Measurements from ENCODE around the gene TMEM190.
"Not testable (repeated sequence)": the region's sequence is repeated elsewhere in the genome, so short reads cannot be mapped to it uniquely, and the experiment has no call there.

TMEM190 gene

DNA sequence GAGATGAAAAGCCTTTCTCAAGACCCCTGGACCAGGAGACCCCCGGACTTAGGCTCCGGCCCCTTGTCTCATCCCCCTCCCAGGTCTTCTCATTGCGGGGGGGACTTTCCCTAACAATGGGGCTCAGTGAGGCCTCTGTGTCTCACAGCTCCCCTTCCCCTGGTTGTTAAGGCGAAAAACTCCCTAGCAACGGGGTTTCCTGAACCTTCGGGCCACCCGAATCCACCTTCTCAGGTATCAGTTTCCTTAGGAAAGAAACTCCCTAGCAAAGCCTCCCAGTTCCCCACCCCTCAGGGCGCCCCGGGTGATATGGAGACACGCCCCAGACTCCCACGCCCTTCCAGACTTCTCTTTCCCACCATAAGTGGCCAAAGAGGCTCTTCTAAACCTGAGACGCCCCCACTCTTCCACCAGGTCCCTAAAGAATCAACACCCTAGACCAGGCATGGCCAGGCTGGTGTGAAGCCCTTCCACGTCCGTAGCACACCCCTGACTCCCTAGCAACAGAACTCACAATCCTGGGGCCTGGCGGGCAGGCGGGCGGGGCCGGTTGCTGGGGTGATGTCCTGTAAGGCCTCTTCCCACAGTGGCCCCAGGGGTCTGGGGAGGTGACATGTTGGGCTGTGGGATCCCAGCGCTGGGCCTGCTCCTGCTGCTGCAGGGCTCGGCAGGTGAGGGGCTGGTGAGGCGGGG is at the start of gene TMEM190:
Gene TMEM190 (plus strand): TSS at position 586 of the 693 bp plus-strand sequence. CDS start 28 bp downstream, at position 614.
- DNase-seq (ENCODE audit: low read depth), result no peak

DNA sequence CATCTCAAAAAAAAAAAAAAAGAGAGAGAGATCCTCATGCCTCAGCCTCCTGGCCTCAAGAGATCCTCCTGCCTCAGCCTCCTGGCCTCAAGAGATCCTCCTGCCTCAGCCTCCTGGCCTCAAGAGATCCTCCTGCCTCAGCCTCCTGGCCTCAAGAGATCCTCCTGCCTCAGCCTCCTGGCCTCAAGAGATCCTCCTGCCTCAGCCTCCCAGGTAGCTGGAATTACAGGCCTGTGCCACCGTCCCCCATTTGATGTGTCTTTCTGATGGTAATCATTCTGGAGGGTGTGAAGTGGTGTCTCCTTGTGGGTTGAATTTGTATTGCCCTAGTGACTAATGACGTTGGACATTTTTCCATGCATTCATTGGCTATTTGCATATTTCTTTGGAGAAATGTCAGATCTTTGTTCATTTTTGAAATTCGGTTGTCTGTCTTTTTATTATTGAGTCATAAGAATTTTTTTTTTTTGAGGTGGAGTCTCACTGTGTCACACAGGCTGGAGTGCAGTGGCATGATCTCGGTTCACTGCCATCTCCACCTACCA is 47.8 kb upstream of the TMEM190 start:
- not testable (repeated sequence) for DNase-seq (ENCODE audit: low read depth)

DNA sequence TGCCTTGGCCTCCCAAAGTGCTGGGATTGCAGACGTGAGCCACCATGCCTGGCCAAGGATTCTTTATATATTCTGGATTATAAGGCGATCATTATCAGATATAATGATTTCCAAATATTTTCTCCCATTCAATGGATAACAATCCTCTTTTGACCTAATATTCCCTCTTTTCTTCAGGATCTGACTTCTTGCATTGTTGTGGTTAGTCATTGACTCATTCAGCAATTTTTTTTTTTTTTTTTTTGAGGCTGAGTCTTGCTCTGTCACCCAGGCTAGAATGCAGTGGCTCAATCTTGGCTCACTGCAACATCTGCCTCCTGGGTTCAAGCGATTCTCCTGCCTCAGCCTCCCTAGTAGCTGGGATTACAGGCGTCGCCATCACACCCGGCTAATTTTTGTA is 46.8 kb upstream of the TMEM190 start:
- DNase-seq (ENCODE audit: low read depth), result not testable (repeated sequence)

DNA sequence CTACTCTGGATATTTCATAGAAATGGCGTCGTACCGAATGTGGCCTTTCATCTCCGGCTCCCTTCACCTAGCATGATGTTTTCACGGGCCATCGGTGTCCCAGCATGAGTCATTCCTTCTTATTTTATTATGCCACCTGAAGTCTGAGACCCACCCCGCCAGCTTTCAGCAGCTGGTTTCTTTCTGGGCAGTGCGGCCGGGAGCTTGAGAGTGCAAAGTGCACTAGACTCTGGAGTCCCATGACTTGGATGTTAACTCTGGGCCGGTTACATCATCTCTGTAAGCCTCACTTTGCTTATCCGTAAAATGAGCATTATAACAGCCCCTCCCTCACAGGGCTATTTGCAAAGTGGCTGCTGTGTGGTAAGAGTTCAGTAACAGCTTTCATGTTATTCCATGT is 42.8 kb upstream of the TMEM190 start:
- no peak for DNase-seq (ENCODE audit: low read depth)

GRCh38 chr19:55336101-55336500 is 40.5 kb upstream of the TMEM190 start:
- no peak for DNase-seq (ENCODE audit: low read depth)

DNA sequence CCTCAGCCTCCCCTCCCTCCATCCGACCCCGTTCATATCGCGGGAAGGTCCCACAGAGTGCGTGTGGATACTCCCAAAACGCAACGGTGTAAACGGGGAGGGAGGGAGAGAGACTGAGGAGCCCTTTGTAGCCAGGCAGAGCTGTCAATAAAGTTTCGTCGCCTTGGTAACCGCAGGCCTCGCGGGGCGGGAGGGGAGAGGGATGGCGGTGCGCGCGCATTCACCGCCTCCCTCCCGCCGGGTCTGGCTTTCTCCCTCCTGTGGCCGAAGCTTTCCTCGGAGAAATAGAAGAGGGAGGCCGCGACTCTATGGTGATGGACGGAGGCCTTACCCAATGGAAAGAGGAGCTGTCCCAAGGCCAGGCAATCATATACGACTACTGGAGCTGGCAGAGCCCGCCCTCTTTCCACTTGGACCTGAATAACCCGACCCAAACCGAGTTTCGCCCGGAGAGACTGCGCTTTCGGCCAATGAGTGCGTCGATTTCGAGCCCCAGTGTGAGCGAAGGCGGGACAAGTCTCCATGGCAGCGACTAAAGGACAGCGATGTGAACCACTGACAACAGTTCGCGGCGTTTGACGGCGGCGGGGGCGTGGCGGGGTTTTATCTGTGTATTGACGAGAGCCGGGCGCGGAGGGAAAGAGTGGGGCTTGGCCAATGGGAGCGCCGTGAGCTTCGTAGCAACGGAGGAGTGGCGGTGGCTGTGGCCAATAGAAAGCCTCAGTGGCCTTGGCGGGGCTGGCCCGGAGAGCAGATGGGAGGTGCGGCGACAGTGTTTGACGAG is 37.3 kb upstream of the TMEM190 start, which contains the start of gene KMT5C:
Gene KMT5C (plus strand): TSS at position 772 of the 784 bp plus-strand sequence. CDS start 2,061 bp downstream, outside the sequence.
- DNase-seq (ENCODE audit: low read depth), result peak; percentile 100

GRCh38 chr19:55339889-55340783 is 36.5 kb upstream of the TMEM190 start:
- no peak for DNase-seq (ENCODE audit: low read depth)

GRCh38 chr19:55340784-55341147 is 35.9 kb upstream of the TMEM190 start:
- no peak for DNase-seq (ENCODE audit: low read depth)

DNA sequence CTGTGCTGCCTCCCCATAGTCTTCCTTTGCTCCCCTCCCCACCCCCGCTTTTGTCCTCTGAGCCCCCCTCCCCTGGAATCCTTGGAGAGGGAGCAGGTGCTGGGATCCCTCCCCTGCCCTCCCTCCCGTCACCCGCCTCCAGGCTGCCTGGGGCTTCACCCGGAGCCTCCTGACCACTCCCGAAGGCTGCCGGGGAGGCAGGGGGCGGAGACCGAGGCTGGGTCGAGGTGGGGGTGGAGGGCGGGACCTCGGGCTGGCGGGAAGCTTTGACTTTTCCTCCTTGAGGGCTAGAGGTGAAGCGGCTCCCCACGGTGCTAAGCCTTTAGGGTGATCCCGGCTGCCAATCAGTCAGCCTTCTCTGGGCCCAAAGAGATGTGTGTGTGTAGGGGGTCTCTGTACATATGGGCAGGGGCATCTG is 35.4 kb upstream of the TMEM190 start:
- peak; percentile 37 for DNase-seq (ENCODE audit: low read depth)

DNA sequence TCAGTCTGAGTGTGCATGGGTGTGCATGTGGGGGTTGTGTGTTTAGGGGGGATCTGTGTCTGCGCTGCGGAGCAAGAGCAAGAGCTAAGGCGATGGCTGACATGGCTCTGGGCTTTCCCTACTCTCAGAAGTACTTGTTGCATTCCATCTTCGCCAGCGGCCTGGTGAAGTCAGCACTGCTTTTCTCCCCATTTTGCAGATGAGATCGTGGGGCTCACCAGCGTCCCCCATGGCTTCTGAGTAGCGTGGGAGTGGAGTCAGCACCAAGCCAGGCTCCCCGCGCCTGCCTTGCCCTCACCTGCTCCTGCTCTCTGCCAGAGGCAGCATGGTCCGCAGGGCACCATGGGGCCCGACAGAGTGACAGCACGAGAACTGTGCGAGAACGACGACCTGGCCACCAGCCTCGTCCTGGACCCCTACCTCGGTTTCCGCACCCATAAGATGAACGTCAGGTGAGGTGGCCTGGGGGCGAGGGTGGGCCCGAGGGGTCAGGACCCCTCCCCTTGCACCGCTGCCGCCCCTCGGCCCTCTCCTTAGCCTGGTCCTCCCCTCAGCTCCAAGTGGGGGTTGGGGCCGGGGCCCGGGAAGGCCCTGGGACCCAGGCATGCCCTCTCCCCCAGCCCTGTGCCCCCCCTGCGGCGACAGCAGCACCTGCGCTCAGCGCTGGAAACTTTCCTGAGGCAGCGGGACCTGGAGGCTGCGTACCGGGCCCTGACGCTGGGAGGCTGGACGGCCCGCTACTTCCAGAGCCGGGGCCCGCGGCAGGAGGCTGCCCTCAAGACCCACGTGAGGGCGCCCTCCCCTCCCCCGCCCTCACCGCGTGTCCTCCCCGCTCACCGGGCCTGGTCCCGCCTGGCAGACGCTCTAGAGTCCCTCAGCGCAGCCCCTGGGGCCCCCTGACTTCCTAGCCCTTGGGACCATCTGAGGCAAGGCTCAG is 34.8 kb upstream of the TMEM190 start:
- no peak for DNase-seq (ENCODE audit: low read depth)

DNA sequence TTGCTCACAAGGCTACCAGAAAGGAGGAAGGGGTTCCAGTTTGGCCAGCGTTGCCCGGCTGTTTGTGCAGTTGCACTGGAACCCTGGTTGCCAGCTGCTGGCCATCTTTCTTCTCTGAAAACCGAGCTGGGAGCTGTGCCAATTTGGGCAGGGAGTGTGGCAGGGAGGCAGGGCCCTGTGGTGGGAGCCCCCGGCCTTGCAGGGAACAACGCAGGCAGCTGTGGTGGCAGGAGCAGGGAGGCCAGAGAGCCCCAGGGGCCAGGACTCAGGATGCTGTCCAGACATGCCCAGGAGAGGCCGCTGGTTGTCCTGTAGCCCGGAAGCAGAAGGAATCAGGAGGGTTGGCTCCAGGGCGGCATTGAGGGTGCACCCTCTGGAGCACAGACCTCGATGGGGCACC is 32.2 kb upstream of the TMEM190 start:
- no peak for DNase-seq (ENCODE audit: low read depth)

DNA sequence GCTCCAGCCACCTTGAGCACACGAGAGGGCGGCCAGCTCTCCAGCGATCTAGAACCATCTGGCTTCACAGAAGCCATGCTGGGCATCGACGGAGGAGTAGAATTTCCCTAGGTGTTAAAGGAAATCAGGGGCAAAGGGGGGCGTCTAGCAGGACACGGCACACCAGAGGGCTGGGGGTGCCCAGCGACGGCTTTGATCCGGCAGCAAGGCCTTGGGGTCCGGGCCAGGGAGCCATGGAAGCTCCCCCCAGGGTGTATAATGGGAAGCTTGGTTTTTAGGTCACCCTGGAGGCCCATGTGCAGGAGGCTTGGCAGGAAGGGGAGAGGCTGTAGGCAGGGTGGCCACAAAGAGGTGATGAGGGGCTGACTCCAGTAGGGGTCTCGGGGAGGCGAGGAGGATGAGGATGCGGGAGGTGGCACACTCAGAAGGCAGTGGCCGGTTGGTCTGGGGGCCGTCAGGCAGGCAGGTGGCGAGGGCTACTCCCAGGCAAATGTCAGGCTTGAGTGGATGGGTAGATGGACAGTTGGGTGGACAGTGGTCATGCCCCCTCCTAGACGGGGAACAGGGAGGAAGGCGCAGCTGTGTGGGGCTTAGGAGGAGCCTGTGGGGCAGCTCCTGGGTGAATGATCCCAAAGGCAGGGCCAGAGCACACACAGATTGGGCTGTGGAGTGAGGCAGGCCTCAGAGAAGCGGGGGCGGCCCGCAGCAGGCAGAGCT is 31.4 kb upstream of the TMEM190 start:
- no peak for DNase-seq (ENCODE audit: low read depth)

GRCh38 chr19:55345818-55346724 is 30.6 kb upstream of the TMEM190 start:
- DNase-seq (ENCODE audit: low read depth), result no peak

DNA sequence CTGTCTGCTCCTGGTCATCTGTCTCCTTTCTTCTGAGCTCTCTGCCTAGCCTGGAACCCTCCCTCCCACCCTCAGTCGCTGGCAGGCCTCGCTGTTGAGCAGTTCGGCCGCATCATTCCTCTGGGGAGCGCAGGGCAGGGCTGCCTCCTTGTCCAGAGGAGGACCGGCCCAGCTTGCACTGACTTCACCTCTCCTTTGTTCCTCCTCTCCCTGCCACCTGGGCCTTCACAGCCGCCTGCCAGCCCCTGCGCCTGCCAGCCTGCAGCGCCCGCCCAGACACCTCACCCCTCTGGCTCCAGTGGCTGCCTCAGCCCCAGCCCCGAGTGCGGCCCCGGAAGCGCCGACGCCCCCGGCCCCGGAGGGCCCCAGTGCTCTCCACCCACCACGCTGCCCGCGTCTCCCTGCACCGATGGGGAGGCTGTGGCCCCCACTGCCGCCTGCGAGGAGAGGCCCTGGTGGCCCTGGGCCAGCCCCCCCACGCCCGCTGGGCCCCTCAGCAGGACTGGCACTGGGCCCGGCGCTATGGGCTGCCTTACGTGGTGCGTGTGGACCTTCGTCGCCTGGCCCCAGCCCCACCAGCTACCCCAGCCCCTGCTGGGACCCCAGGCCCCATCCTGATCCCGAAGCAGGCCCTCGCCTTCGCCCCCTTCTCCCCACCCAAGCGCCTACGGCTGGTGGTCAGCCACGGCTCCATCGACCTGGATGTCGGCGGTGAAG is 29.7 kb upstream of the TMEM190 start:
- DNase-seq (ENCODE audit: low read depth), result no peak

DNA sequence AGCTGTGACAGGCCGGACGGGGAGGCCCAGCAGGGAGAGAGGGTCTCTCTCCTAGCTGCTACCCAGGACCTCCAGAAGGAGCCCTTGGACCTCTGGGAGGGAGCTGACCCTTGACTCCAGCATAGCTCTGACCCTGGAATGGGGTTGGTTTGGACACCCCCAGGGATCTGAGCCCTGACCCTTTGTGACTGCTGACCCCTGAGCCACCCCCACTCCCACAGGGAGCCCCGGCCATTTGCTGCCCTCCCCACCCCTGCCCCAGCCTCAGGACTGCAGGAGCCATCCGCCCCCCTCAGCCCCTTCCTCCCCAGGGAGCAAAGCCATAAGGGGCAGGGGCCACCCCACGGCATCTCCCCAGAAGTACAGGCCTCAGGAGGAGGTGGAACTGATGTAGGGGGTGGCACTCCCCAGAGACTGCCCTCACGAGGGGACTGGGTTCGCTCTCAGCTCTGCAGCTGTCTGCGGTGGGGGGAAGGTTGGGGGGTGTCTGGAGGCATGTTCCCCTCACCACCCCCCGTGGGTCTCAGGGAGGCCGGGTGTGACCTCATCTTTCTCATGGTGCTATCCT is 29.1 kb upstream of the TMEM190 start:
- DNase-seq (ENCODE audit: low read depth), result no peak

- no peak for DNase-seq (ENCODE audit: low read depth)
Observed at GRCh38 chr19:55348317-55349034, 28.1 kb upstream of the TMEM190 start.

- no peak for DNase-seq (ENCODE audit: low read depth)
Observed at GRCh38 chr19:55350620-55351315, 25.9 kb upstream of the TMEM190 start.

Measured in stimulated activated CD4-positive, alpha-beta T cell treated with anti-CD3 and anti-CD28 coated beads, Interleukin-2, amount 100 ng/mL, for 4 hours (primary cell).